PC-9 (cell line): ENCODE measurements around the gene RAD21L1. TPM values are rescaled to one million over a fixed set of nuclear protein-coding genes. Genes with fewer than 3 reads are reported as not detected.

ENCODE experiments used
- BruUV-seq: library from RNA; stranded (reverse); fragments of 400-500 nt; replicated peaks from 2 replicates; lab custom pipeline; 2021; lab: Mats Ljungman, UMichigan
- CTCF ChIA-PET: fragments of 300-600 bp; sonication (Branson Sonifier 250); formaldehyde crosslinking; loops from one replicate; lab custom pipeline; 2022; ENCODE audit warnings: antibody characterized with exemption; lab: Charles Lee
- POLR2A ChIA-PET: fragments of 300-600 bp; sonication (Branson Sonifier 250); formaldehyde crosslinking; loops from one replicate; lab custom pipeline; 2022; ENCODE audit warnings: antibody characterized with exemption; ENCODE audit not compliant: unreplicated experiment; lab: Charles Lee
- DNase-seq, 2 experiments: peaks; one replicate each; pipeline versions ENCODE4 v3.0.0 to v3.0.0-alpha.2; 2015 to 2022; ENCODE audit warnings: mixed read lengths in 1 of 2
- H2AFZ ChIP-seq: fragments of 200-600 bp; sonication (generic); 2 replicates; pipeline ENCODE4 v1.8.1; 2017; ENCODE audit warnings: antibody characterized with exemption
- H3F3A ChIP-seq: fragments of 200-600 bp; sonication (generic); 2 replicates; pipeline ENCODE4 v1.8.1; 2017; ENCODE audit warnings: antibody characterized with exemption, mild to moderate bottlenecking, low read depth; ENCODE audit not compliant: insufficient read depth
- H3K27ac ChIP-seq: fragments of 200-600 bp; sonication (generic); 2 replicates; pipeline ENCODE4 v1.6.1; 2016; ENCODE audit warnings: mixed run types
- H3K27me3 ChIP-seq: fragments of 200-600 bp; sonication (generic); 2 replicates; pipeline ENCODE4 v1.6.1; 2016; ENCODE audit warnings: low read depth, mixed run types; ENCODE audit not compliant: insufficient read depth
- H3K36me3 ChIP-seq: fragments of 200-600 bp; sonication (generic); 2 replicates; pipeline ENCODE4 v1.6.1; 2016; ENCODE audit warnings: low read depth, mixed run types
- H3K4me1 ChIP-seq: fragments of 200-600 bp; sonication (generic); replicated peaks from 2 replicates; pipeline ENCODE4 v1.6.1; 2016; ENCODE audit warnings: mixed run types; ENCODE audit not compliant: insufficient read depth
- H3K4me2 ChIP-seq: fragments of 200-600 bp; sonication (generic); 2 replicates; pipeline ENCODE4 v1.6.1; 2017; ENCODE audit warnings: mixed run types
- H3K4me3 ChIP-seq: fragments of 200-600 bp; sonication (generic); 2 replicates; pipeline ENCODE4 v1.6.1; 2016; ENCODE audit warnings: mixed run types
- H3K79me2 ChIP-seq: fragments of 200-600 bp; sonication (generic); 2 replicates; pipeline ENCODE4 v1.6.1; 2017; ENCODE audit warnings: low read depth, mixed run types
- H3K9me2 ChIP-seq: fragments of 200-600 bp; sonication (generic); 2 replicates; pipeline ENCODE4 v1.8.1; 2017; ENCODE audit warnings: mild to moderate bottlenecking; ENCODE audit not compliant: insufficient read depth
- H3K9me3 ChIP-seq: fragments of 200-600 bp; sonication (generic); 2 replicates; pipeline ENCODE4 v1.8.1; 2016; ENCODE audit warnings: low read depth; ENCODE audit not compliant: insufficient read depth
- H4K20me1 ChIP-seq: fragments of 200-600 bp; sonication (generic); 2 replicates; pipeline ENCODE4 v1.8.1; 2017; ENCODE audit not compliant: insufficient read depth
- EZH2 ChIP-seq: fragments of 200-600 bp; sonication (generic); IDR thresholded peaks from 2 replicates; pipeline ENCODE4 v1.8.0; 2017; ENCODE audit warnings: antibody characterized with exemption, low read depth
- intact Hi-C: fragments of 100-400 bp; cut with micrococcal nuclease; formaldehyde crosslinking; loops from one replicate; pipeline ENCODE4 v1.10.0; 2022; ENCODE audit not compliant: unreplicated experiment
- total RNA-seq: library from RNA; stranded (reverse); gene quantifications from 2 replicates; pipeline ENCODE4 v1.2.3, GENCODE V29; 2021
- TF ChIP-seq, protein P1 (sequence below): fragments of 200-600 bp; sonication (generic); conservative IDR thresholded peaks from 2 replicates; pipeline ENCODE4 v1.6.1; 2017; ENCODE audit warnings: mixed run types, antibody characterized with exemption, mild to moderate bottlenecking, moderate library complexity

RAD21L1 gene
- total RNA-seq, 1 experiment from 2014 or later: not detected

- H3K27ac ChIP-seq: no peak overlapping the region
- no peaks in the 10 kb centered on the region for H3K79me2 ChIP-seq
- POLR2A ChIA-PET: no interaction called here
- no peaks in the 10 kb centered on the region for H4K20me1 ChIP-seq
- no peaks in the 10 kb centered on the region for H3K36me3 ChIP-seq
- intact Hi-C loops: loop anchor here (5.0 to 10.0 kb wide), 2 partner anchors 38 to 85 kb away; partner anchors contain the start of gene SNPH
- no peak overlapping the region for H3K4me3 ChIP-seq
- peaks cover 9% of the 10 kb centered on the region for H3F3A ChIP-seq
- 0 out of 2 replicates have a peak, but pooled peaks cover 11% of the 10 kb centered on the region for H3K27me3 ChIP-seq
- TF ChIP-seq, protein P1, sequence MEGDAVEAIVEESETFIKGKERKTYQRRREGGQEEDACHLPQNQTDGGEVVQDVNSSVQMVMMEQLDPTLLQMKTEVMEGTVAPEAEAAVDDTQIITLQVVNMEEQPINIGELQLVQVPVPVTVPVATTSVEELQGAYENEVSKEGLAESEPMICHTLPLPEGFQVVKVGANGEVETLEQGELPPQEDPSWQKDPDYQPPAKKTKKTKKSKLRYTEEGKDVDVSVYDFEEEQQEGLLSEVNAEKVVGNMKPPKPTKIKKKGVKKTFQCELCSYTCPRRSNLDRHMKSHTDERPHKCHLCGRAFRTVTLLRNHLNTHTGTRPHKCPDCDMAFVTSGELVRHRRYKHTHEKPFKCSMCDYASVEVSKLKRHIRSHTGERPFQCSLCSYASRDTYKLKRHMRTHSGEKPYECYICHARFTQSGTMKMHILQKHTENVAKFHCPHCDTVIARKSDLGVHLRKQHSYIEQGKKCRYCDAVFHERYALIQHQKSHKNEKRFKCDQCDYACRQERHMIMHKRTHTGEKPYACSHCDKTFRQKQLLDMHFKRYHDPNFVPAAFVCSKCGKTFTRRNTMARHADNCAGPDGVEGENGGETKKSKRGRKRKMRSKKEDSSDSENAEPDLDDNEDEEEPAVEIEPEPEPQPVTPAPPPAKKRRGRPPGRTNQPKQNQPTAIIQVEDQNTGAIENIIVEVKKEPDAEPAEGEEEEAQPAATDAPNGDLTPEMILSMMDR: no peak
- TF ChIP-seq EZH2: no peak
- 0 out of 2 replicates have a peak, but pooled peaks cover 3% of the 10 kb centered on the region for H3K4me1 ChIP-seq
- H3K9me2 ChIP-seq: no peaks in the 10 kb centered on the region
- CTCF ChIA-PET: no interaction called here
- H3K4me2 ChIP-seq: no peak overlapping the region
- no peak overlapping the region for H2AFZ ChIP-seq
- BruUV-seq: no TSS peak
- no peaks in the 10 kb centered on the region for H3K9me3 ChIP-seq
- DNase-seq: no peak
These were observed 3.7 kb downstream of the RAD21L1 start for GRCh38 chr20:1229541-1229940.

GRCh38 chr20:1232286-1233111 is 6.7 kb downstream of the RAD21L1 start:
- no peak overlapping the region for H3K27ac ChIP-seq
- H4K20me1 ChIP-seq: no peaks in the 10 kb centered on the region
- no peaks in the 10 kb centered on the region for H3K36me3 ChIP-seq
- no peaks in the 10 kb centered on the region for H3K9me2 ChIP-seq
- no peaks in the 10 kb centered on the region for H3K4me1 ChIP-seq
- no peaks in the 10 kb centered on the region for H3K79me2 ChIP-seq
- H3K4me2 ChIP-seq: no peak overlapping the region
- no peak for DNase-seq
- CTCF ChIA-PET: no interaction called here
- no TSS peak for BruUV-seq
- intact Hi-C loops: no loop called here
- no peak for TF ChIP-seq EZH2
- H3K4me3 ChIP-seq: no peak overlapping the region
- no peaks in the 10 kb centered on the region; the same call in 1 of the 2 replicates for H3F3A ChIP-seq
- no peaks in the 10 kb centered on the region for H3K9me3 ChIP-seq
- 0 out of 2 replicates have a peak, but pooled peaks cover 5% of the 10 kb centered on the region for H3K27me3 ChIP-seq
- POLR2A ChIA-PET: no interaction called here
- 0 out of 2 replicates have a peak overlapping the region, but pooled peaks have one; percentile 24 for H2AFZ ChIP-seq

GRCh38 chr20:1240549-1240948 is 14.7 kb downstream of the RAD21L1 start:
- intact Hi-C loops: no loop called here
- H3K27me3 ChIP-seq: no peaks in the 10 kb centered on the region
- BruUV-seq: no TSS peak
- no peaks in the 10 kb centered on the region for H3K79me2 ChIP-seq
- H3K9me2 ChIP-seq: no peaks in the 10 kb centered on the region
- no peaks in the 10 kb centered on the region for H3K4me1 ChIP-seq
- ChIA-PET CTCF (no interaction called here), POLR2A (no interaction called here)
- TF ChIP-seq, protein P1: no peak
- no peak for TF ChIP-seq EZH2
- H3K36me3 ChIP-seq: no peaks in the 10 kb centered on the region
- no peaks in the 10 kb centered on the region for H3F3A ChIP-seq
- H3K27ac ChIP-seq: no peak overlapping the region
- H3K4me3 ChIP-seq: no peak overlapping the region
- no peak for DNase-seq
- no peak overlapping the region for H2AFZ ChIP-seq
- no peaks in the 10 kb centered on the region for H4K20me1 ChIP-seq
- no peak overlapping the region for H3K4me2 ChIP-seq
- no peaks in the 10 kb centered on the region for H3K9me3 ChIP-seq
